HG02588 (cell line): ENCODE measurements around the gene BOD1L2.

Source experiments
- ATAC-seq: cut with Tn5 transposase; IDR thresholded peaks from one replicate; pipeline ENCODE4 v1.9.1; 2021; ENCODE audit warnings: mild to moderate bottlenecking, moderate library complexity; ENCODE audit not compliant: unreplicated experiment

The BOD1L2 gene

GRCh38 chr18:57149531-57149930 is 2.6 kb downstream of the BOD1L2 start:
- no peak for ATAC-seq

GRCh38 chr18:57150081-57150480 is 3.2 kb downstream of the BOD1L2 start:
- ATAC-seq, result no peak

DNA sequence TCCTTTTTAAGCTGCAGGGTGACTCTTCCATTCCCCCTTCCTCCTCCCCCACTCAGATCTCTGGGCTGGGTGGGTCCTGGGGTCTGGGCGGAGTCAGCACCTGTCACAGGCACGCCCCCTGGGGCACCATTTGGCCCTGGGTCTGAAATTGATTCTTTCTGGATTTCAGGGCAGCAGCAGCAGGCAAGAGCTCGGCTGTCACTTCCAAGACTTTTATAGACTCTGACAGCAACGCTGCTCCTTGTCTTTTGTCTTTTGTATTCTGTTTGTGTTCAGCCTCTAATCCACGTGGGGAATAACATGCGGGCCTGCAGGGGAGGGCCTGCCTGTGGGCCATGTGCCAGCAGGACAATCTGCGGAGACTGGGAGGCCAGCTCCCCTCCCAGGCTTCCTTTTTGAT is 3.9 kb downstream of the BOD1L2 start:
- ATAC-seq, result no peak

DNA sequence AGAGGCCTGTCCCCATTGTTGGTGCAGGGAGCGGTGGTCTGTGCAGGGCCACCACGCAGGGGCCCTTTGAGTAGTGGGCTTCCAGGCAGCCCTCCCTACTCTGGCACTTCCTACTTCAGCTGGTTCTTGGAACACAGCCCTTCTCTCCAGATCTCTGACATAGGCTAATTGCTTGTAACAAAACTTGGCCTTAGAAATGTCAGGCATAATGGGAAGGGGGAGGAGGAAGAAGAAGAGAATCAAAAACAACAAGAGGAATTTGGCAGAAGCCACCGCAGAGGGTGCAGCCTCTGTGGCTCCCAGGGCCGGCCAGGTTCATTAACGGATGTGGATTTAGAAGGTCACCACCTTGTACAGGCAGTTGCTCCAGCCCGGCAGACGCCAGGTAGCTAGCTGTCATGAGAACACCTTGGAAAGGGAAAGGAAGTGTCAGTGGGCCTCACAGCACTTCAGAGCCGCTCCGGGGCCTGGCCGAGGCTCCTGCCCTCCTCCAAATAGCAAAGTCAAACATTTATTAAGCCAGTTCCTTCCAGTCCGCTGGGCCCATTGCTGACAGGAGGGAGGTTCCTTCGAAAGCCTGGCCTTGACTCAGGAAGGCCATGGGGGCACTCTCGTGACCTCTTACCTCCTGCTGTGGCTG is 7.4 kb downstream of the BOD1L2 start:
- ATAC-seq, result no peak

DNA sequence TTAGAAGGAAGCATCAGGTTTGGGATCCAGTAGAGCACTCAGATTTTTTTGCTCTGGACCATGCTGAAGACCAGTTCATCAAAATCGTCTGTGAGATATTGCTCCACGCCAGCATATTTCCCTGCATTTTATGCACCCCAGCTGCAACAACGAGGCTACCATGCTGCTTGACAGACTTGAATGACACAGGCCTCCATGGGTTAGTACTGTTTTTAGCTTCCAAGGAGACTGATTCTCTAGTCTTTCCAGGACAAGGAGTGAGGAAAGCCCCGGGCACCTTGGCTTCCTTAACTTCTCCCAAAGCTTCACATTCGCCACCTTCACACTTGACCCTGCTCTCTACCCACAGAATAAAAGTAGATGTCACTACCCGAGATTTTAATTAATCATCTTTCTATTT is 17.5 kb downstream of the BOD1L2 start:
- ATAC-seq, result no peak

DNA sequence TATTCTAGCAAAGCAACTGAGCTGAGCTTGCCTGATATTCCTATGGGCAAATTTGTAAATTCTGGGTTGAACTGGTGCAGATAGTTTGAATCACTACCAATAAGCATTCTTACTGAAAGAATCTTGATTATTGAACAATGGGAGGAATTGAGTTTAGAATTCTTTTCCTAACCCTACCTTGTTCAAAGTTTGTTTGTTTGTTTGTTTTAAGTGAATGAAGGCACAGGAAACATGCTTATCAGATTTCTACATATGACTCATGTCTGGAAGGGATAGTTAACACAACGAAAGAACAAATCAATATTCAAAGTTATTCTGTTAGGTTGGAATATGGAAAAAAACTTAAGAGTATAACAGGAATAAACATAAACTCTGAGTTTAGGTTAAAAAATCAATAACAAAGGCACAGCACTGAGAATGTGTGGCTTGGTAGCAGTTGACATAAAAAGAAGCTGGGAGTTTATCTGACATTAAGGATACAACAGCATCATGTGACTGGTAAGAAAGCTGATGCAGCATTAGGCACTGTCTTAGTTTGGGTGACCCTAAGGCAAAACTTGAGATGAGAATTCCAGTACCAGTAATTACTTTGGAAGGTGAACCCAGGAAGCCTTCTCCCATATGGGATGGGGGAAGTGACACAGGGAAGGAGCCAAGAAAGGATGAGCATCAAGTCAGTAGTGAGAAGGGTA is 20.9 kb downstream of the BOD1L2 start:
- no peak for ATAC-seq

DNA sequence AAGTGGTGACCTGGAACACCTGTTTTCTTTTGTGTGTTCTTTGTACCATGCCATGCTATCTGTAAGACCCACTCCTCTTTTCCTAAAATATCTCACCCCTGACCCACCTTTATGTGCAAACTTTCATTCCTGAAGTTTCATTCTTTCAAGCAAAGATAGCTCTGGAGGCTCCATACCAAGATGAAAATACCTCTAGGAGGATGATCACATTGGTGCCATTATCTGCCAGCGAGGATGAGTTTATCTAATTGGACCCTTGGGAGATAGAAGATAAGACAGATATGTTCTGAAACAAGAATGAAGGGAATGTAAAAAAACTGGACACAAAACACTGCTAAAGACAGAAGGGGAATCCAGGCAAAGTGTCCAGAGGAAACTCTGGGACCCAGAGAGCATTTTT is 24.1 kb downstream of the BOD1L2 start:
- ATAC-seq, result no peak

- no peak for ATAC-seq
Measured at GRCh38 chr18:57175532-57175931, 28.6 kb downstream of the BOD1L2 start.

GRCh38 chr18:57185434-57185833 is 38.5 kb downstream of the BOD1L2 start:
- no peak for ATAC-seq

DNA sequence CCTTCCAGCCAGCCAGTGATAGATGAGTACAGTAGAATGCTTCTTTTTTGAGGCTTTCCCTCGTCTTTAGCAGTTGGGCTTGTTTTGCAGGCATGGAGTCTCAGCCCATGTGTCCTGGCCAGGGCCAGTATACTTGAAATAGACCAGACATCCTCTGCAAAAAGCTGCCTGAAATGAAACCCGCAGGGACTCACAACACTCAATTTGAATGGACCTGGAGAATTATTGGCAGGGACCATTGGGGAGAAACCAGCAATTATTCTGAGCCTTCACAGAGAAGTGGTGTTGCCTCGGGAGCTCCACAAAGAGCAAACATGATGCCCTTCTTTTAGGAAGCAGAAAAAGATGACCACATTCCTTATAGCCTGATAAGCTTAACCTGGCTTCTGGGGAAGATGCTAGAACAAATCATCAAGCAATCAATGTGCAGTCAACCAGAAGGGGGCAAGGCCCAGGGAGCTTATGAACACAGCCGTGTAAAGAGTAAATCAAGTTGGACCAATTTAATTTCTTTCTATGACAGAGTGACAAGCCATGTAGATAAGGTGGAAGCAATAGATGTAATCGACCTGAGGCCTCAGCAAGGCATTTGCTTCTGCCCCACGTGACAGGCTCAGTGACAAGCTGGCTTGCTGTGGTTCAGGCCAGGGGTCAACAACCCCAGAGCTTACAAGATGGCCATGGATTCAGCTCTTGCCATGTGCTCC is 42.1 kb downstream of the BOD1L2 start:
- no peak for ATAC-seq

DNA sequence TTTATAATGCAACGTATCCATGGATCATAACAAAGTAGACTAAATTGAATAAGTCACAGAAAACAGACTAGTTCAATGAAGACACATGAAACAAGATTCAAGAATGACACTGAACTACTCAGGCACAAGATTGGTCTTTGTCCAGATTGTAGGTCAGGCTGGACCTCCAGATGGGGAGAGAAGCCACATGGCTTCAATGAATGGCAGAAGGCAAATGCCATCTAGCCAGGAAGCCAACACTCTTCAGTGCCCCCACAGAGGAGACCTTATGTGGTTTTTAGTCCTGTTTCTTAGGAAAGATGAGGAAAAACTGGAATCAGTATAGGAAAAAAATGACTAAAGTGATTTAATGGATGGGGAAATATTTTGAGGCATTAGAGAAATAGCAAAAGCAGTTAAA is 43.1 kb downstream of the BOD1L2 start:
- no peak for ATAC-seq

DNA sequence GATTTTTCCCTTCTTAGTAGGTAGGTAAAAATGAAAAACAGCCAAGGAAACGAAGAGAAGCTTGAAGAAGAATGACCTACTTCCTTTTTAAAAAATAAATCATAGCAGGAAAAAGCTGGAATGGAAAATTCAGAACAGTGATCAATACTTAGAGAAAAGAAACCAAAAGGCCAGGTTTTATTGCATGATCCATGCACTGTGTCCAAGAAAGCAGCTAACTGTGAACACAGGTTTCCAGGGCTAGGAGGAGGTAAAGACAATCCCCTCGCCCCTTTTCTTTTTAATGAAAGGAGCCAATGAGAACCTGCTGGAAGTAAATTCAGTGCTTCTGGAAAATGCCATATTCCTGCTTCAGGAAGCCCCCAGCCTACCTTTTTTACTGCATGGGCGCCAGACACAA is 47.2 kb downstream of the BOD1L2 start:
- ATAC-seq, result no peak

- ATAC-seq, result no peak
Measured at GRCh38 chr18:57194622-57195021, 47.7 kb downstream of the BOD1L2 start.

DNA sequence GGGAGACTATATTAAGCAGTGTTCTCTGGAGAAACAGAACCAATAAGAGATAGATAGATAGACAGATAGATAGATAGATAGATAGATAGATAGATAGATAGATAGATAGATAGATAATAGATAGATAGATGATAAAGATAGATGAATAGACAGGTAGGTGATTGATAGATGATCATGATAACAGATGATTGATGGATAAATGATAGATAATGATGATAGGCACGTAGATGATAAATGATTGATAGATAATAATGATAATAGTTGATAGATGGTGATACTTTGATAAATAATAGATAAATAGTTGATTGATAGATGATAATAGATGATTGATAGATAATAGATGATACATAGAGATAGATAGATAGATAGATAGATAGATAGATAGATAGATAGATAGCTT is 48.5 kb downstream of the BOD1L2 start:
- ATAC-seq, result no peak

GRCh38 chr18:57197261-57197660 is 50.4 kb downstream of the BOD1L2 start:
- ATAC-seq, result no peak

- ATAC-seq, result no peak
Measured at GRCh38 chr18:57198073-57198472, 51.2 kb downstream of the BOD1L2 start.
